Immature natural killer cell (primary cell): Measurements from ENCODE around the gene ITPKA. TPM values are rescaled to one million over a fixed set of nuclear protein-coding genes. Genes with fewer than 3 reads are reported as not detected.
A peak's percentile ranks its signal among the peaks of the same experiment; 100 is the strongest.

Source experiments
- DNase-seq, 3 donors: peaks; one replicate each; pipeline ENCODE4 v3.0.0; 2022; ENCODE audit warnings: mixed read lengths in 1 of 3
- H3K27ac Mint-ChIP-seq, 6 donors: one replicate each; pipeline ENCODE4 v1.8.0; 2020; ENCODE audit warnings: mixed read lengths in 6 of 6, mild to moderate bottlenecking in 5 of 6, inconsistent platforms in 4 of 6, moderate library complexity in 3 of 6
- H3K27me3 Mint-ChIP-seq, 3 donors: one replicate each; pipeline ENCODE4 v1.8.0; 2020 to 2021; ENCODE audit warnings: low read depth in 3 of 3, mild to moderate bottlenecking in 3 of 3, mixed read lengths in 3 of 3, moderate library complexity in 3 of 3, inconsistent platforms in 1 of 3
- H3K36me3 Mint-ChIP-seq, 3 donors: one replicate each; pipeline ENCODE4 v1.8.0; 2020; ENCODE audit warnings: mixed read lengths in 3 of 3, inconsistent platforms in 2 of 3, mild to moderate bottlenecking in 2 of 3
- H3K4me1 Mint-ChIP-seq, 2 donors: one replicate each; pipeline ENCODE4 v1.8.0; 2020; ENCODE audit warnings: inconsistent platforms in 2 of 2, mild to moderate bottlenecking in 2 of 2, mixed read lengths in 2 of 2, moderate library complexity in 1 of 2
- H3K4me3 Mint-ChIP-seq, 5 donors: one replicate each; pipeline ENCODE4 v1.8.0; 2020; ENCODE audit warnings: mild to moderate bottlenecking in 5 of 5, mixed read lengths in 5 of 5, inconsistent platforms in 3 of 5, moderate library complexity in 3 of 5
- H3K9me3 Mint-ChIP-seq, 6 donors: one replicate each; pipeline ENCODE4 v1.8.0; 2020; ENCODE audit warnings: mild to moderate bottlenecking in 6 of 6, mixed read lengths in 6 of 6, inconsistent platforms in 4 of 6, moderate library complexity in 3 of 6
- polyA plus RNA-seq, 3 donors: library from polyadenylated mRNA; unstranded; fragments of 300-500 nt; fragmentation: Illumina TruSeq; gene quantifications; one replicate each; pipeline ENCODE4 v1.2.3, GENCODE V29; 2021

ITPKA gene
- polyA plus RNA-seq, 3 donors from 2014 or later: not detected

DNA sequence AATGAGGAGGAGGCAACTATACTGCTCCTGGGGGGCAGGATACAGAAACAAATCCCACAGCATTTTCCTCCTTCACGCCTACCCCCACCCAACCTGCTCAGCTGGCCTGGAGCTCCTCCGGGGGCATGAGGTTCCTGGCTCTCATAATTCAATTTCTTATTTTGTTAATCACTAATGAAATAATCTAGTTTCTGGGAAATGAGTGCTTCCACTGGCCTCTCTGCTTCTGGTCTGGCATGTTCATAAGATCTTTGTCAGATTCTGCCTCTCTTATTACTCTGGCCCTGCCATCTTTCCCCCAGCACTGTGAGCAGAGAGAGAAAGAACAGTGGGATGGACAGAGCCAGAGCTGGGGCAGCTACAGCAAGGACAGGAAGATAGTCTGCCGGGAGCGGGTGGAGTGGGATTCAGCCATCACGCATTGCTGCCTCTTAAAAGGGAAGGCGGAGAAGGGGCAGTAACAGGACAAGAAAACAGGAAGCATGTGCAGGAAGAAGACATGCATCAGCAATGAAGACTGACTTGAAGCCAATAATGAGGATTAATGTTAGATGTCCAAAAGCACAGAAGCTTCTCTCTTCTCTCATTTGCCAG is 36.8 kb downstream of the ITPKA start:
- Mint-ChIP-seq H3K27me3 (no peaks in the 10 kb centered on the region), H3K36me3 (peaks cover 21 to 44% (median 26%) of the 10 kb centered on the region in 3 donors), H3K4me1 (no peaks in the 10 kb centered on the region), H3K4me3 (no peak overlapping the region), H3K9me3 (no peaks in the 10 kb centered on the region), H3K27ac (no peak overlapping the region)
- DNase-seq: no peak

DNA sequence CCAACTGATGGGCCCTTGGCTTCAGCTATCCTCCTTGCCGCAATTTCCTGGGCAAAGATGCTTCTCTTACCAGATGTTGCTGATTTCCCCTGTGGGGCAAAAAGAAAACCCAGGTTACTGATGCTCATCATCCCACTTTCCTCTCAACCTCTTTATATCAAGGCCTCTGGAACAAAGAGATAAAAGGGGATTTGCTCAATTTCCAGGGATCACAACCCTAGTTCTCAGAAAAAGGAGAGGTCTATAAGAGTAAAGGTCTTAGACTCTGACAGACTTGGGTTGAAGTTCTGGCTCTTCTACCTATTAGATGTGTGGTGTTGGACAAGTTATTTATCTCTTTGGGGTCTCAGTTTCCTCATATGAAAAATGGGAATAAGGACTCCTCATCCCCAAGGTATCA is 41.9 kb downstream of the ITPKA start:
- H3K4me3 Mint-ChIP-seq: no peak overlapping the region
- peak overlapping the region in 1 of 6 donors; percentile 10 for H3K27ac Mint-ChIP-seq
- no peaks in the 10 kb centered on the region for H3K9me3 Mint-ChIP-seq
- DNase-seq: no peak
- H3K27me3 Mint-ChIP-seq: no peaks in the 10 kb centered on the region
- peaks cover 0 to 3% of the 10 kb centered on the region in 2 donors for H3K4me1 Mint-ChIP-seq
- H3K36me3 Mint-ChIP-seq: peaks cover 14 to 27% (median 17%) of the 10 kb centered on the region in 3 donors

DNA sequence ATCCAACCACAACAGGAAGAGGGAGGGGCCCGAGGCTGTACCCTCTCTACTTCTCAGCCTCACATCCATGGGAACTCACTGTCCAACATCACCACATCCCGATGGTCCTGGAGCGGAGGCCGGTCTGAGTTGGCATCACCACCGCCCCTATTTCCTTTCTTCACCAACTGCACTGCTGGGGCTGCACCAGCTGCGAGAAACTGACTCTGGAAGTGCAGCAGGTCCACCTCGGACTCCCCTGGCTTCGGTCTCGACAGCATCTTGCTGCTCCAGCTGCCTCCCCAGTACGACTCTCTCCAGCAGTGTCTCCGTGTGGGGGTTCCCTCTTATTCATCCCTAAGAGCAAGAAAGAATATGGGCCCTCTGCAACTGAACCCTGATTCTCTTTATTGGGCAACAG is 43.2 kb downstream of the ITPKA start:
- no peak for DNase-seq
- H3K4me1 Mint-ChIP-seq: peaks cover 0 to 5% of the 10 kb centered on the region in 2 donors
- H3K27me3 Mint-ChIP-seq: no peaks in the 10 kb centered on the region
- no peaks in the 10 kb centered on the region for H3K9me3 Mint-ChIP-seq
- H3K4me3 Mint-ChIP-seq: no peak overlapping the region
- peaks cover 13 to 22% (median 17%) of the 10 kb centered on the region in 3 donors for H3K36me3 Mint-ChIP-seq
- H3K27ac Mint-ChIP-seq: no peak overlapping the region

DNA sequence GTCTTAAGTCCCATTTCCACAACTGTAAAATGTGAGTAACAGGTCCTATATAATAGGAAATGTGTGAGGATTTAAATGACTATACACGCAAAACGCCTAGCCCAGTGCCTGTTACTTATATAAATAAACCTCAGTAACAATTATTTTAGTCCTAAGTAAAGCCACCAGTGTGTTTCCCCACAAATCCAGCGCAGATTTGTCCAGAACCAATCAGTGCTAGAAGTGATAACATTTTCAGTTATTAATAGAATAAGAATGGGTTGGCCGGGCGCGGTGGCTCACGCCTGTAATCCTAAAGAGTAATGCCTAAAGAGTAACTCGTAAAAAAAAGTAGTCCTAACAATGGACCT is 49.8 kb downstream of the ITPKA start:
- Mint-ChIP-seq H3K36me3 (no peaks in the 10 kb centered on the region), H3K9me3 (no peaks in the 10 kb centered on the region), H3K4me1 (peaks cover 23 to 25% of the 10 kb centered on the region in 2 donors), H3K4me3 (peak overlapping the region; percentile 94 to 97 (median 95)), H3K27ac (peak overlapping the region; percentile 87 to 93 (median 90)), H3K27me3 (peaks cover 0 to 12% (median 10%) of the 10 kb centered on the region in 3 donors)
- DNase-seq: peak in 1 of 3 donors; percentile 2

DNA sequence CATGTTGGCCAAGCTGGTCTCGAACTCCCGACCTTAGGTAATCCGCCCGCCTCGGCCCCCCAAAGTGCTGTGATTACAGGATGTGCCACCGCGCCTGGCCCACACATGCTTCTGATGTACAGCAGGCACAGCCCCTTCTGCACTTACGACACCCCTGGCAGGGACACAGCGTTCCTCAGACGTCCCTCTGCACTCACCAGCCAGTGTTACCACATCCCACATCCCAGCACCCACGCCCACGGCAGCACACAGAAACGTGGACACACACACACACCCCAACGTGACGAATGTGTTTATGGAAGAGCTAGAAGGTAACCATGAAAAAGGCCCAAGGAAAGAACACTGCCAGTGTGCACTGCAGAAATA is 51.0 kb downstream of the ITPKA start:
- DNase-seq: no peak
- Mint-ChIP-seq H3K36me3 (no peaks in the 10 kb centered on the region), H3K27ac (peak overlapping the region; percentile 87 to 93 (median 90)), H3K9me3 (no peaks in the 10 kb centered on the region), H3K27me3 (peaks cover 0 to 12% (median 11%) of the 10 kb centered on the region in 3 donors), H3K4me3 (peak overlapping the region; percentile 94 to 97 (median 95)), H3K4me1 (peaks cover 20 to 25% of the 10 kb centered on the region in 2 donors)

DNA sequence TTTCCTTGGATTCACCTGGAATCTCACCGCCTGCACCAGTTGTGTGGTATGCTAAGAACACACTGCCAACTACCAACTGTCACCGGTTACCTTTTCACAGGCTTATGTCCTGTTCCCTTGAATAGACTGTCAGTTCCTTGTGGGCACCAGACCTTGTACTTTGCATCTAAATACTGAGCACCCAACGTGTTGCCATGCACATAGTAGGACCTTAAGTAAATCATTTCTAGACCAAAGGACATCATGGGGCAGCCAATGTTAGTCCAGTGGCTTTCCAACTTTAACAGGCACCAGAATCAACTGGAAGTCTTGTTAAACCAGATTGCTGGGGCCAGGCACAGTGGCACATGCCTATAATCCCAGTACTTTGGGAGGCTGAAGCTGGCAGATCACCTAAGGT is 51.5 kb downstream of the ITPKA start:
- no peaks in the 10 kb centered on the region for H3K36me3 Mint-ChIP-seq

DNA sequence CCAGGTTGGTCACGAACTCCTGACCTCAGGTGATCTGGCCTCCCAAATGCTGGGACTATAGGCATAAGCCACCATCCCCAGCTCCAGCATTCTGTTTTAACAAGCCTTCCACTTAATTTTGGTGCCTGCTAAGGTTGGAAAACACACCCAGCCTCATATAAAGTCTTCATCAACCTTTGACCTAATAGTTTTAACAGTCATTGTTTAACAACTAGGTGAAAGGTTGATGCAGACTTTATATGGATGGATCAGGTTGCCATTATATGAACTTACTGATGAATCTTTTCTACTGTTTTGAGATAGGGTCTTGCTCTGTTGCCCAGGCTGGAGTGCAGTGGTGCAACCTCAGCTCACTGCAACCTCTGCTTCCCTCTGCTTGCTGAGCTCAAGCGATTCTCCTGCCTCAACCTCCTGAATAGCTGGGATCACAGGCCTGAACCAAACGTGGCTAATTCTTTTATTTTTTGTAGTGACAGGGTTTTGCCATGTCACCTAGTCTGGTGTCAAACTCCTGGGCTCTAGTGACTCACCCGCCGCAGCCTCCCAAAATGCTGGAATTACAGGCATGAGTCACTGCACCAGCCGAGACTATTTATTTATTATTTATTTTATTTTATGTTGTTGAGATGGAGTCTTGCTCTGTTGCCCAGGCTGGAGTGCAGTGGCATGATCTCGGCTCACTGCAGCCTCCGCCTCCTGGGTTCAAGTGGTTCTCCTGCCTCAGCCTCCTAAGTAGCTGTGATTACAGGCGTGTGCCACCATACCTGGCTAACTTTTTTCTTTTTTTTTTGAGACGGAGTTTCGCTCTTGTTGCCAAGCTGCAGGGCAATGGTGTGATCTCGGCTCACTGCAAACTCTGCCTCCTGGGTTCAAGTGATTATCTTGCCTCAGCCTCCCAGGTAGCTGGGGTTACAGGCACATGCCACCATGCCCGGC is 53.4 kb downstream of the ITPKA start:
- Mint-ChIP-seq H3K4me3 (no peak overlapping the region), H3K9me3 (no peaks in the 10 kb centered on the region), H3K4me1 (peaks cover 18 to 25% of the 10 kb centered on the region in 2 donors), H3K27ac (no peak overlapping the region), H3K27me3 (peaks cover 0 to 16% (median 13%) of the 10 kb centered on the region in 3 donors), H3K36me3 (no peaks in the 10 kb centered on the region)
- no peak for DNase-seq

More for the DNA sequence above, 51.5 kb downstream of the ITPKA start:
- H3K4me1 Mint-ChIP-seq: peaks cover 20 to 25% of the 10 kb centered on the region in 2 donors
- peaks cover 0 to 13% (median 12%) of the 10 kb centered on the region in 3 donors for H3K27me3 Mint-ChIP-seq
- no peak for DNase-seq
- peak overlapping the region; percentile 94 to 97 (median 95) for H3K4me3 Mint-ChIP-seq
- no peaks in the 10 kb centered on the region for H3K9me3 Mint-ChIP-seq
- H3K27ac Mint-ChIP-seq: peak overlapping the region; percentile 39 to 93 (median 88)

DNA sequence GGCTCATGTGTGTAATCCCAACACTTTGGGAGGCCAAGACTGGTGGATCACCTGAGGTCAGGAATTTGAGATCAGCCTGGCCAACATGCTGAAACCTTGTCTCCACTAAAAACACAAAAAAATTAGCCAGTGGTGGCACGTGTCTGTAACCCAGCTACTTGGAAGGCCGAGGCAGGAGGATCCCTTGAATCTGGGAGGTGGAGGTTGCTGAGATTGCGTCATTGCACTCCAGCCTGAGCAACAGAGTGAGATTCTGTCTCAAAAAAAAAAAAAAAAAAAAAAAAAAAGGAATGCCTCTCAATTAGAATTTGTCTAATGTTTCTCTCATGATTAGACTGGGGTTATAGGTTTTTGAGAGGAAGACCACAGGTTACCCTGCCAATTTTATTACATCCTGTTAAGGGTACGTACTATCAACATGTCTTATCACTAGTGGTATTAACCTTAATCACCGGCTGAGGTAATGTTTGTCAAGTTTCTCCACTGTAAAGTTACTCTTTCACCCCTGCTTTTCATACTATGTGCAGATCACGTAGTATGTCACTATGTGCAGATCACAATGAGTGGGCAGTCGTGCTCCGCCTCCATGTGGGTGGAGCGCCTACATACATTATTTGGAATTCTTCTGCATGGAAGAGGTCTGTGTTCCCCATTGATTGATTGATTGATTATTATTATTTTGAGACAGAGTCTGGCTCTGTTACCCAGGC is 56.5 kb downstream of the ITPKA start:
- peaks cover 2 to 6% (median 4%) of the 10 kb centered on the region in 3 donors for H3K27me3 Mint-ChIP-seq
- no peaks in the 10 kb centered on the region for H3K9me3 Mint-ChIP-seq
- H3K4me3 Mint-ChIP-seq: no peak overlapping the region
- no peak for DNase-seq
- peaks cover 0 to under 1% of the 10 kb centered on the region in 2 donors for H3K4me1 Mint-ChIP-seq
- peak overlapping the region in 1 of 6 donors; percentile 21 for H3K27ac Mint-ChIP-seq
- no peaks in the 10 kb centered on the region for H3K36me3 Mint-ChIP-seq

Other genes with a start within 250 kb of the ITPKA start
- 1 to 10 TPM in 1 of 3 donors, under 1 TPM in 2; 0.35 to 2.4 (median 0.44) TPM for gene OIP5, start 161.3 kb upstream of the ITPKA start, polyA plus RNA-seq
- gene NUSAP1, start 161.0 kb upstream of the ITPKA start, polyA plus RNA-seq: 1 to 10 TPM; 2.6 to 6.5 (median 4.0) TPM
- 10 to 100 TPM; 15.3 to 37.7 (median 23.7) TPM for gene NDUFAF1, start 91.4 kb upstream of the ITPKA start, polyA plus RNA-seq
- gene RTF1, start 76.8 kb upstream of the ITPKA start, polyA plus RNA-seq: 10 to 100 TPM; 11.2 to 35.7 (median 23.4) TPM
- gene LTK, start 20.0 kb downstream of the ITPKA start, polyA plus RNA-seq: under 1 TPM in 1 of 3 donors, not detected in 2; 0.48 TPM
- gene RPAP1, start 50.4 kb downstream of the ITPKA start, polyA plus RNA-seq: 10 to 100 TPM in 1 of 3 donors, 1 to 10 TPM in 2; 3.7 to 15.0 (median 4.9) TPM
- under 1 TPM in 2 of 3 donors, not detected in 1; 0.38 to 0.95 TPM for gene TYRO3, start 65.3 kb downstream of the ITPKA start, polyA plus RNA-seq
- 10 to 100 TPM in 1 of 3 donors, 1 to 10 TPM in 2; 3.3 to 23.8 (median 5.9) TPM for gene MGA, start 166.5 kb downstream of the ITPKA start, polyA plus RNA-seq